HepG2 (cell line): ENCODE measurements around the gene ARHGEF11.

Experiments used
- DPF2 ChIP-seq: sonication (generic); formaldehyde crosslinking; IDR thresholded peaks from 2 replicates; pipeline ENCODE4 v1.4.0; 2020; ENCODE audit warnings: mild to moderate bottlenecking, low read depth, missing genetic modification reagents, borderline replicate concordance
- KLF13 ChIP-seq: sonication (generic); formaldehyde crosslinking; IDR thresholded peaks from 2 replicates; pipeline ENCODE4 v1.4.0; 2020; ENCODE audit warnings: mild to moderate bottlenecking, missing genetic modification reagents
- NCOR1 ChIP-seq: fragments of 200-600 bp; sonication (generic); IDR thresholded peaks from 2 replicates; pipeline ENCODE4 v1.7.0; 2017; ENCODE audit warnings: antibody characterized with exemption, low read length, borderline replicate concordance
- SP140L ChIP-seq: sonication (generic); formaldehyde crosslinking; IDR thresholded peaks from 2 replicates; pipeline ENCODE4 v1.4.0; 2020; ENCODE audit warnings: missing genetic modification reagents, borderline replicate concordance
- TF ChIP-seq, protein P1 (sequence below): sonication (generic); formaldehyde crosslinking; IDR thresholded peaks from 2 replicates; pipeline ENCODE4 v1.5.0; 2020; ENCODE audit warnings: mild to moderate bottlenecking, missing genetic modification reagents, moderate library complexity

DNA sequence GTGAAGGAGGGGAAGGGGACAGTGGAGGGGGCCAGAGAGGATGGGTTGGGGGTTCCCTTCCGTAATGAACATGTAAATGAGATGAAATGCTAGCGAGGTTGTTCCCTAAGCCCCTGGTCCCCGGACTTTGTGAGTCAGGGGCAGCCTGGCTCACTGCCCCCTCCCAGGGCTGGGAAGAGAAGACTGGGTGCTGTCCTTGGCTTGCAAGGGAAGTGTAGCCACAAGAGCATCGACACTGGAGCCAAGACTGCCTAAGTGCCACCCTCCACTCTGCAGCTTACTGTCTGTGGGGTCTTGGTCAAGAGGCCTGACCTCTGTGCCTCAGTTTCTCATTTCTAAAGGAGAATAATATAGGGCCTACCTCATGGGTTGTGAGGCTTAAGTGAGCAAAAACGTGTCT lies 151.5 kb downstream of the ARHGEF11 start:
- no peak for TF ChIP-seq SP140L (CRISPR knock-in tag)
- TF ChIP-seq DPF2 = no peak
- TF ChIP-seq, protein P1, sequence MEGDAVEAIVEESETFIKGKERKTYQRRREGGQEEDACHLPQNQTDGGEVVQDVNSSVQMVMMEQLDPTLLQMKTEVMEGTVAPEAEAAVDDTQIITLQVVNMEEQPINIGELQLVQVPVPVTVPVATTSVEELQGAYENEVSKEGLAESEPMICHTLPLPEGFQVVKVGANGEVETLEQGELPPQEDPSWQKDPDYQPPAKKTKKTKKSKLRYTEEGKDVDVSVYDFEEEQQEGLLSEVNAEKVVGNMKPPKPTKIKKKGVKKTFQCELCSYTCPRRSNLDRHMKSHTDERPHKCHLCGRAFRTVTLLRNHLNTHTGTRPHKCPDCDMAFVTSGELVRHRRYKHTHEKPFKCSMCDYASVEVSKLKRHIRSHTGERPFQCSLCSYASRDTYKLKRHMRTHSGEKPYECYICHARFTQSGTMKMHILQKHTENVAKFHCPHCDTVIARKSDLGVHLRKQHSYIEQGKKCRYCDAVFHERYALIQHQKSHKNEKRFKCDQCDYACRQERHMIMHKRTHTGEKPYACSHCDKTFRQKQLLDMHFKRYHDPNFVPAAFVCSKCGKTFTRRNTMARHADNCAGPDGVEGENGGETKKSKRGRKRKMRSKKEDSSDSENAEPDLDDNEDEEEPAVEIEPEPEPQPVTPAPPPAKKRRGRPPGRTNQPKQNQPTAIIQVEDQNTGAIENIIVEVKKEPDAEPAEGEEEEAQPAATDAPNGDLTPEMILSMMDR = no peak
- TF ChIP-seq KLF13 (CRISPR knock-in tag) = no peak
- TF ChIP-seq NCOR1 = no peak
